Left lung (tissue), 10 donors: Measurements from ENCODE around the gene PREX1. TPM values are rescaled to one million over a fixed set of nuclear protein-coding genes. Genes with fewer than 3 reads are reported as not detected.

Source experiments
- ATAC-seq: fragments of 200-7000 bp; cut with Tn5 transposase; one replicate; pipeline ENCODE4 v1.9.1; 2020; ENCODE audit warnings: moderate library complexity
- DNase-seq, 4 donors: peaks; one replicate each; pipeline ENCODE4 v3.0.0-alpha.2; 2013 to 2020
- H3K27ac ChIP-seq, 2 donors: fragments of 200-600 bp; sonication (generic) in 1 of 2; one replicate each; pipeline versions ENCODE4 v1.5.0 to v1.8.0; 2020 to 2021
- H3K27me3 ChIP-seq, 2 donors: fragments of 200-600 bp; sonication (generic) in 1 of 2; one replicate each; pipeline versions ENCODE4 v1.5.0 to v1.8.0; 2020 to 2021
- H3K36me3 ChIP-seq, 2 donors: fragments of 200-600 bp; sonication (generic) in 1 of 2; one replicate each; pipeline versions ENCODE4 v1.5.0 to v1.8.0; 2020 to 2021
- H3K4me1 ChIP-seq, 2 donors: fragments of 200-600 bp; one replicate each; pipeline ENCODE4 v1.8.0; 2021
- H3K4me3 ChIP-seq, 2 donors: fragments of 200-600 bp; sonication (generic) in 1 of 2; one replicate each; pipeline versions ENCODE4 v1.5.0 to v1.8.0; 2020 to 2021; ENCODE audit warnings: mild to moderate bottlenecking in 1 of 2
- H3K9me3 ChIP-seq, 2 donors: fragments of 200-600 bp; sonication (generic) in 1 of 2; one replicate each; pipeline versions ENCODE4 v1.5.0 to v1.8.0; 2020 to 2021
- CTCF ChIP-seq, 2 donors: fragments of 200-600 bp; sonication (generic) in 1 of 2; IDR thresholded peaks; one replicate each; pipeline versions ENCODE4 v1.5.0 to v1.8.0; 2021; ENCODE audit warnings: antibody characterized with exemption in 2 of 2
- intact Hi-C, 2 donors: fragments of 100-400 bp; cut with DNase I; formaldehyde crosslinking; loops; one replicate each; pipeline versions ENCODE4 v1.11.2 to v1.14.2; 2022
- polyA plus RNA-seq, 6 donors: library from polyadenylated mRNA; unstranded; fragments of 120-200 nt; gene quantifications; one replicate each; pipeline ENCODE4 v1.2.1, GENCODE V29; 2013; ENCODE audit not compliant: insufficient read length in 6 of 6
- total RNA-seq, 2 donors: library from RNA; stranded (reverse); fragmentation: NEBNext Ultra II Directional; extraction: Animal tissue kit (Norgen Biotek cat#: 25700); gene quantifications; one replicate each; pipeline ENCODE4 v1.2.1, GENCODE V29; 2021
- donor health status: DM: no; HTN: yes; CAD: no.
- donor health status: DM: no; HTN: no; CAD: no.

PREX1 gene
- total and polyA plus RNA-seq, 8 donors: 20.3 to 111 (median 26.1) TPM

DNA sequence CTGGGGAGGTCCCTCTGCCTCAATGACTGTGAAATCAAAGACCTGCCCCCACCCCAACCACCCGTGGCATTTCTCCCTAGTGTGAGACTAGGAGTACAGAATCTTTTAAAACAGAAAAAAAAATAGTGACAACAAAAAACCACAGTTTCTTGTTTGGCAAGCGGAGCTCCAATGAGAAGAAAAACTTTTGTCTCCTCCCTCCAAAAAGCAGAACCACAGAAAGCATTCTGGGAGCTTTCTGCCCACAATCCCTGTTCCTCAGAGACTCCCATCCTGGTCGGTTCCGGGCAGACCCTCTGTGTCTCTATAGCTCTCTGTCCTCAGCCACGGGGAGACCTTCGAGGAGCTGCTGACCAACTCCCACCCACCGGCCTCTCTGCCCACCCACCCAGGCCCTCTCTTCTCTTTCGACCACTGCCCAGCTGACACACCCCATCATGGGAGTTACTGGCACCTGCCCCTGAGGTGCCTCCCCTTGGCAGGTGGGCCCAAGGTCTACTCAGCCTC, 4.9 kb downstream of the PREX1 start:
- Histone ChIP-seq H3K27me3 (peaks cover 0 to 92% of the 10 kb centered on the region in 2 donors), H3K27ac (peak overlapping the region in 1 of 2 donors; percentile 97), H3K36me3 (peaks cover 0 to 31% of the 10 kb centered on the region in 2 donors), H3K4me1 (peaks cover 10 to 82% of the 10 kb centered on the region in 2 donors), H3K9me3 (no peaks in the 10 kb centered on the region), H3K4me3 (peak overlapping the region in 1 of 2 donors; percentile 78)
- no peak for TF ChIP-seq CTCF (IDR thresholded peaks at IDR 0.05)
- peak; percentile 6 for ATAC-seq
- DNase-seq: no peak
- intact Hi-C loops: loop anchor here in 1 of 2 donors (10.0 kb wide), 1 partner anchor 48 kb away; no protein-coding TSS in a partner anchor

DNA sequence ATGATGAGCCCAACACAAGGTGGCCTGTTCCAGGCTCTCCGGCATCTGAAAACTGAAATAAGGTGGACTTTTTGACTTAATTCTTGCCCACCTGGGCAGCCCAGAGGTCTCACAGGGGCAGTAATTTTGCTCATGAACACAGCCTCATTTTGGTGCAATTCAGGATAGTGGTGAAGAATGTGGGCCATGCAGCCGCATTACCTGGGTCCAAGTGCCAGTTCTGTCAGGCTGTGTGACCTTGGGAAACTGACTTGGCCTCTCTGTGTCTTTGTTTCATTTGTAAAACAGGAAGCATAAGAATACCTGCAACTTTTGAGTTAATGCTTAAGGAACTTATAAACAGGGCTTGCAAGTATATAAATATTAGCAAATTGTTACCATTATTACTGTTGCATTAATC, 5.6 kb downstream of the PREX1 start:
- no peak for ATAC-seq
- Histone ChIP-seq H3K4me1 (peaks cover 10 to 90% of the 10 kb centered on the region in 2 donors), H3K27me3 (peaks cover 0 to 95% of the 10 kb centered on the region in 2 donors), H3K36me3 (peaks cover 0 to 31% of the 10 kb centered on the region in 2 donors), H3K9me3 (no peaks in the 10 kb centered on the region), H3K27ac (peak overlapping the region in 1 of 2 donors; percentile 97), H3K4me3 (peak overlapping the region in 1 of 2 donors; percentile 78)
- no peak for DNase-seq
- intact Hi-C loops: loop anchor here in 1 of 2 donors (10.0 kb wide), 1 partner anchor 47 kb away; no protein-coding TSS in a partner anchor
- no peak for TF ChIP-seq CTCF (IDR thresholded peaks at IDR 0.05)

GRCh38 chr20:48821261-48821920, 6.4 kb downstream of the PREX1 start:
- Histone ChIP-seq H3K4me1 (peaks cover 10 to 98% of the 10 kb centered on the region in 2 donors), H3K4me3 (peak overlapping the region in 1 of 2 donors; percentile 13)

GRCh38 chr20:48820649-48820973, 7.2 kb downstream of the PREX1 start:
- intact Hi-C loops: loop anchor here in 1 of 2 donors (10.0 kb wide), 1 partner anchor 46 kb away; no protein-coding TSS in a partner anchor
- no peak for ATAC-seq
- peaks cover 0 to 94% of the 10 kb centered on the region in 2 donors for H3K27me3 ChIP-seq
- peaks cover 10 to 100% of the 10 kb centered on the region in 2 donors for H3K4me1 ChIP-seq
- no peaks in the 10 kb centered on the region for H3K9me3 ChIP-seq
- peak overlapping the region in 1 of 2 donors; percentile 97 for H3K27ac ChIP-seq
- peaks cover 0 to 31% of the 10 kb centered on the region in 2 donors for H3K36me3 ChIP-seq
- TF ChIP-seq CTCF (IDR thresholded peaks at IDR 0.05): no peak
- peak overlapping the region in 1 of 2 donors; percentile 13 for H3K4me3 ChIP-seq
- DNase-seq: no peak

More at GRCh38 chr20:48821261-48821920, 6.4 kb downstream of the PREX1 start:
- Histone ChIP-seq H3K36me3 (peaks cover 0 to 31% of the 10 kb centered on the region in 2 donors), H3K9me3 (no peaks in the 10 kb centered on the region), H3K27me3 (peaks cover 0 to 92% of the 10 kb centered on the region in 2 donors), H3K27ac (peak overlapping the region in 1 of 2 donors; percentile 97)
- ATAC-seq (no peak), DNase-seq (no peak)
- intact Hi-C loops: loop anchor here in 1 of 2 donors (10.0 kb wide), 1 partner anchor 47 kb away; no protein-coding TSS in a partner anchor
- no peak for TF ChIP-seq CTCF (IDR thresholded peaks at IDR 0.05)
